ENCODE data around the gene APBA2. TPM values are rescaled to one million over a fixed set of nuclear protein-coding genes. Genes with fewer than 3 reads are reported as not detected.

Gene APBA2
- total and polyA plus RNA-seq, 2 of the 13 experiments (the other 11 are each of a cell fraction or from before 2014, with no cell fraction given), result 0.62 to 2.3 TPM

DNA sequence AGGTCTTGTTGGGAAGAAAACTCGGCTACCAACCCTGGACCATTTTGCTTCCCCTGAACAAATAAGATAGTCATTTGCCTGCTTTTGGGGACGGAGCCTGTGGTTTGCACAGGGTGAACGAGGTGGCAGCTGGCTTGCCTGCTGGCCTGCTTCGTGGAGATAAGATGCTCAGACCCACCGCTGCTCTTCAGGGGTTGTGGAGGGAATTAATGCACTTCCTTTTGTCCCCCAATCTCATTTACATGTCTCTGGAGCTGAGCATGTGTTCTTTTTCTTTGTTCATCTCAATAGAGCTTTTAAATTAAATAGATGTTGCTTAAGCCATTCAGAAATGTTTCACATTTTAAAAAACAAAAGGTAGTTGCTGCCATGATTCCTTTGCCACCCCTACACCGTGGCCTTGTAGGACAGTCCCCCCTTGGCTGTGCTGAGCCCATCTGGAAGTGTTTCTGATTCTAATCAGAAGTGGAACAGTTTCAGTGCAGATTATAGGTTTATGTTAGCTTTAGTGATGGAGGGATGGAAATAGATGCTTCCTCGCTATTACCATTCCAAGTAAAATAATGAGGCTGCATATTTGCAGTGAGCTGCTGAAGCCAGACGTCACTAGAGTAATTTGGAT, 25.6 kb downstream of the APBA2 start (continued):
- TF ChIP-seq SOX13 (IDR thresholded peaks at IDR 0.05), result no peak
- no peak for TF ChIP-seq SOX13 (CRISPR knock-in tag; conservative IDR thresholded peaks at IDR 0.05 in 1 of 2, IDR thresholded peaks at IDR 0.05 in 1 of 2)
- no peak for TF ChIP-seq KDM1A (CRISPR knock-in tag; IDR thresholded peaks at IDR 0.05)

DNA sequence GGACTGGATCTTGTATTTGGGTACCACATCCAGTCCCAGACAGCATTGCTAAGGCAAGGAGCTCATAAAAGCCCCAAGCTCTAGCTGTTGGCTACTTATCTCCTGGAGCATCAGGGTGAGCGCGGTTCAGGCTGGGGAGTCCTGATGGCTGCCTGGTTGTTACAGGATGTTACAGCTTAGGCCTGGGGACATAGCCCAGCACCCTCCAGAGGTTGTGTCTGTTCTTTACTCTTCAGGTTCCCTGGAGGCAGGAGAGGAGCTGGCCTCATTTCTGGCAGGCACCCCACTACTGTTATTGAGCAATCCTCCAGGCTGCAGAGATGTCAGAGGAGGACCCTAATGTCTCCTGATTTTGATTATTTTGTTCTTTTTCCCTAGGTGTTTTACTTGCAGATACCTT, 26.6 kb downstream of the APBA2 start:
- no peaks in the 10 kb centered on the region for H4K20me1 ChIP-seq (ENCODE audit: insufficient read depth, low read length)
- H3K9me3 ChIP-seq (ENCODE audit: low read length), result no peaks in the 10 kb centered on the region
- 100% methylated on average over 2 of the region's 2 CpGs for WGBS (ENCODE audit: low lambda C conversion rate)
- CTCF ChIA-PET (ENCODE audit: low intra/inter-chr PET ratio, low total read pairs), result no interaction called here
- POLR2A ChIA-PET, result no interaction called here
- no peak for DNase-seq (ENCODE audit: low spot score)
- in situ Hi-C loops (cut with HindIII; ENCODE audit: extremely low pct_ligation_motif_present, low pct_unique_long_range_greater_than_20kb), result no loop called here
- no peaks in the 10 kb centered on the region for H3K4me1 ChIP-seq (ENCODE audit: insufficient read depth, low read length)
- H3K27me3 ChIP-seq (ENCODE audit: control insufficient read depth in 1 of 2, insufficient read depth in 2 of 2, low read length in 2 of 2), result no peaks in the 10 kb centered on the region; a peak in 1 of 5 replicates
- ATAC-seq, result no peak
- no peak overlapping the region for H2AFZ ChIP-seq (ENCODE audit: low read length)
- no peak overlapping the region for H3K27ac ChIP-seq (ENCODE audit: extremely low read length, insufficient read depth, low read length)
- intact Hi-C loops (cut with micrococcal nuclease; ENCODE audit: unreplicated experiment), result loop anchor here (10.0 kb wide), 1 partner anchor 62 kb away; no protein-coding TSS in a partner anchor
- H3K79me2 ChIP-seq (ENCODE audit: insufficient read depth, low read length), result no peaks in the 10 kb centered on the region
- FAIRE-seq, result no peak
- H3K36me3 ChIP-seq (replicated peaks in 1 of 2; ENCODE audit: control insufficient read depth in 1 of 2, insufficient read depth in 2 of 2, low read length in 2 of 2), result no peaks in the 10 kb centered on the region
- no TSS peak for BruUV-seq (replicated peaks)
- no peak overlapping the region for H3K9ac ChIP-seq (ENCODE audit: insufficient read depth, low read depth, low read length)
- H3K4me2 ChIP-seq (ENCODE audit: low read depth, low read length), result no peak overlapping the region
- no peak overlapping the region for H3K4me3 ChIP-seq (replicated peaks in 1 of 3; ENCODE audit: insufficient read depth in 1 of 3, low read depth in 2 of 3, low read length in 3 of 3)
- TF ChIP-seq, protein P1, sequence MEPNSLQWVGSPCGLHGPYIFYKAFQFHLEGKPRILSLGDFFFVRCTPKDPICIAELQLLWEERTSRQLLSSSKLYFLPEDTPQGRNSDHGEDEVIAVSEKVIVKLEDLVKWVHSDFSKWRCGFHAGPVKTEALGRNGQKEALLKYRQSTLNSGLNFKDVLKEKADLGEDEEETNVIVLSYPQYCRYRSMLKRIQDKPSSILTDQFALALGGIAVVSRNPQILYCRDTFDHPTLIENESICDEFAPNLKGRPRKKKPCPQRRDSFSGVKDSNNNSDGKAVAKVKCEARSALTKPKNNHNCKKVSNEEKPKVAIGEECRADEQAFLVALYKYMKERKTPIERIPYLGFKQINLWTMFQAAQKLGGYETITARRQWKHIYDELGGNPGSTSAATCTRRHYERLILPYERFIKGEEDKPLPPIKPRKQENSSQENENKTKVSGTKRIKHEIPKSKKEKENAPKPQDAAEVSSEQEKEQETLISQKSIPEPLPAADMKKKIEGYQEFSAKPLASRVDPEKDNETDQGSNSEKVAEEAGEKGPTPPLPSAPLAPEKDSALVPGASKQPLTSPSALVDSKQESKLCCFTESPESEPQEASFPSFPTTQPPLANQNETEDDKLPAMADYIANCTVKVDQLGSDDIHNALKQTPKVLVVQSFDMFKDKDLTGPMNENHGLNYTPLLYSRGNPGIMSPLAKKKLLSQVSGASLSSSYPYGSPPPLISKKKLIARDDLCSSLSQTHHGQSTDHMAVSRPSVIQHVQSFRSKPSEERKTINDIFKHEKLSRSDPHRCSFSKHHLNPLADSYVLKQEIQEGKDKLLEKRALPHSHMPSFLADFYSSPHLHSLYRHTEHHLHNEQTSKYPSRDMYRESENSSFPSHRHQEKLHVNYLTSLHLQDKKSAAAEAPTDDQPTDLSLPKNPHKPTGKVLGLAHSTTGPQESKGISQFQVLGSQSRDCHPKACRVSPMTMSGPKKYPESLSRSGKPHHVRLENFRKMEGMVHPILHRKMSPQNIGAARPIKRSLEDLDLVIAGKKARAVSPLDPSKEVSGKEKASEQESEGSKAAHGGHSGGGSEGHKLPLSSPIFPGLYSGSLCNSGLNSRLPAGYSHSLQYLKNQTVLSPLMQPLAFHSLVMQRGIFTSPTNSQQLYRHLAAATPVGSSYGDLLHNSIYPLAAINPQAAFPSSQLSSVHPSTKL (CRISPR knock-in tag; IDR thresholded peaks at IDR 0.05), result no peak
- no peak for TF ChIP-seq KLF9 (CRISPR knock-in tag; IDR thresholded peaks at IDR 0.05; ENCODE audit: low read depth)
- no peak for TF ChIP-seq HMGA1 (CRISPR knock-in tag; conservative IDR thresholded peaks at IDR 0.05)
- no peak for TF ChIP-seq CREM (IDR thresholded peaks at IDR 0.05)
- no peak for TF ChIP-seq CREM (CRISPR knock-in tag; IDR thresholded peaks at IDR 0.05)
- no peak for TF ChIP-seq PTBP1 (IDR thresholded peaks at IDR 0.05; ENCODE audit: low read depth, low read length, poor library complexity, severe bottlenecking)
- TF ChIP-seq, protein P2, sequence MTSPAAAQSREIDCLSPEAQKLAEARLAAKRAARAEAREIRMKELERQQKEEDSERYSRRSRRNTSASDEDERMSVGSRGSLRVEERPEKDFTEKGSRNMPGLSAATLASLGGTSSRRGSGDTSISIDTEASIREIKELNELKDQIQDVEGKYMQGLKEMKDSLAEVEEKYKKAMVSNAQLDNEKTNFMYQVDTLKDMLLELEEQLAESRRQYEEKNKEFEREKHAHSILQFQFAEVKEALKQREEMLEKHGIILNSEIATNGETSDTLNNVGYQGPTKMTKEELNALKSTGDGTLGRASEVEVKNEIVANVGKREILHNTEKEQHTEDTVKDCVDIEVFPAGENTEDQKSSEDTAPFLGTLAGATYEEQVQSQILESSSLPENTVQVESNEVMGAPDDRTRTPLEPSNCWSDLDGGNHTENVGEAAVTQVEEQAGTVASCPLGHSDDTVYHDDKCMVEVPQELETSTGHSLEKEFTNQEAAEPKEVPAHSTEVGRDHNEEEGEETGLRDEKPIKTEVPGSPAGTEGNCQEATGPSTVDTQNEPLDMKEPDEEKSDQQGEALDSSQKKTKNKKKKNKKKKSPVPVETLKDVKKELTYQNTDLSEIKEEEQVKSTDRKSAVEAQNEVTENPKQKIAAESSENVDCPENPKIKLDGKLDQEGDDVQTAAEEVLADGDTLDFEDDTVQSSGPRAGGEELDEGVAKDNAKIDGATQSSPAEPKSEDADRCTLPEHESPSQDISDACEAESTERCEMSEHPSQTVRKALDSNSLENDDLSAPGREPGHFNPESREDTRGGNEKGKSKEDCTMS (CRISPR knock-in tag; conservative IDR thresholded peaks at IDR 0.05), result no peak
- TF ChIP-seq ZMAT3 (CRISPR knock-in tag; conservative IDR thresholded peaks at IDR 0.05), result no peak
- no peak for TF ChIP-seq ZFP36L1 (CRISPR knock-in tag; IDR thresholded peaks at IDR 0.05)
- TF ChIP-seq ZNF720 (CRISPR knock-in tag; IDR thresholded peaks at IDR 0.05), result no peak
- TF ChIP-seq MAFG (CRISPR knock-in tag; IDR thresholded peaks at IDR 0.05), result no peak

Measured in HepG2 (cell line).